Stimulated activated naive CD8-positive, alpha-beta T cell treated with anti-CD3 and anti-CD28 coated beads, Interleukin-15, amount 100 ng/mL, for 72 hours (primary cell): ENCODE results near the gene GALT.
A peak's percentile ranks its signal among the peaks of the same experiment; 100 is the strongest.

Experiments used
- ATAC-seq: fragments of 150-1000 bp; cut with Tn5 transposase; 2 replicates; pipeline ENCODE4 v1.10.0; 2021; ENCODE audit warnings: mild to moderate bottlenecking, moderate library complexity
- DNase-seq, 2 donors: peaks; one replicate each; pipeline ENCODE4 v3.0.0; 2021 to 2022
- H3K27ac Mint-ChIP-seq, 2 donors: one replicate each; pipeline ENCODE4 v1.8.0; 2022; ENCODE audit warnings: mild to moderate bottlenecking in 2 of 2, mixed read lengths in 2 of 2, moderate library complexity in 2 of 2
- H3K27me3 Mint-ChIP-seq: one replicate; pipeline ENCODE4 v1.8.0; 2022; ENCODE audit warnings: mixed read lengths
- H3K4me1 Mint-ChIP-seq: one replicate; pipeline ENCODE4 v1.8.0; 2022; ENCODE audit warnings: mild to moderate bottlenecking, mixed read lengths
- H3K4me3 Mint-ChIP-seq, 2 donors: one replicate each; pipeline ENCODE4 v1.8.0; 2022; ENCODE audit warnings: mild to moderate bottlenecking in 2 of 2, mixed read lengths in 2 of 2, moderate library complexity in 1 of 2
- H3K9me3 Mint-ChIP-seq, 2 donors: one replicate each; pipeline ENCODE4 v1.8.0; 2022; ENCODE audit warnings: mixed read lengths in 2 of 2

Gene GALT

DNA sequence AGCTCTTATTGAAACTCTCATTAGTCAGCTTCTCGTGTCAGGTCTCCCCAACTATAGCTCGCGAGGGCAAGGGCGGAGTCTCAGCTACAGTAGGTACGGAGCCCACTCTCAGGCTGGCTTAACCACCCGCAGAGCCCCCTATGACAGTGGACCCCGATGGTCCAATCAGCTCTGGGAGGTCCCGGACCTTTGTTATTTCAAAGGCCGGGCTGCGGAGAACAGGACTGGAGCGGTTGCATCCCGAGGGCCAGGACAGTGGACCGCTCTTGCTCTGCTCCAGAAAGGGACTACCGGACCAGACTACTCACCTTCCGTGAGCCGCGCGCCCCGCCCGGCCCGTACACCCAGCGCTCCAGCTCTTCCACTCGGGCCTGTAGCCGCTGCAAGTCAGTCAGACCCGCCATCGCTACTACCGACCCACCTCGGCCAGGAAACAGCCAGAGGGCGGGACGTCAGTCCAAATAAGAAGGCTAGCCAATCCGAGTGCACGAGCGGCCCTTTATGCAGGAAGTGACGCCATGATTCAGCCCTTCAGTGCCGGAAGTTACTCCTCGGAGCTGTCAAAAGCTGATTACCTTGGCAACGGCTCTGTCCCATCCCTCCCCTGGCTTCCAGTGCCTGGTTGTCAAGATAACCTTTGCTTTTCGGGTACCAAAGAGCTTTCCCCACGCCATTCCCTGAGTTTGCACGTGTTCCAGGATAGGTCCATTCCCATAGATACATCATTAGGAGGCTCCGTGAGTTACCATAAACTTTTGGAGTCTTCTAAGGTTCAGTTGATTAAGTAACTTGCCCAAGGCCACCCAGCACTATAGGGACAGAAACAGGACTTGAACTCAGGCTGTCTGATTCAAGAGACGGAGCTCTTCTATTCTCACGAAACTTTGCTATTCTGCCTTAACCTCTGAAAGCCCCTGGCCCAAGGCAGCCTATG lies 26.1 kb upstream of the GALT start, which contains the start of gene DCTN3:
TSS of gene DCTN3 (minus strand) at position 435 of the 934 bp plus-strand sequence. CDS start at position 404, 31 bp downstream.
- peaks cover 40% of the 10 kb centered on the region for H3K27me3 Mint-ChIP-seq
- DNase-seq (peak; percentile 85 to 93), ATAC-seq (peak; percentile 97)
- H3K27ac Mint-ChIP-seq = peak within 1 kb of the TSS; percentile 93 to 96
- peak within 1 kb of the TSS; percentile 90 to 98 for H3K4me3 Mint-ChIP-seq
- peaks cover 35% of the 10 kb centered on the region for H3K4me1 Mint-ChIP-seq
- no peaks in the 10 kb centered on the region for H3K9me3 Mint-ChIP-seq

DNA sequence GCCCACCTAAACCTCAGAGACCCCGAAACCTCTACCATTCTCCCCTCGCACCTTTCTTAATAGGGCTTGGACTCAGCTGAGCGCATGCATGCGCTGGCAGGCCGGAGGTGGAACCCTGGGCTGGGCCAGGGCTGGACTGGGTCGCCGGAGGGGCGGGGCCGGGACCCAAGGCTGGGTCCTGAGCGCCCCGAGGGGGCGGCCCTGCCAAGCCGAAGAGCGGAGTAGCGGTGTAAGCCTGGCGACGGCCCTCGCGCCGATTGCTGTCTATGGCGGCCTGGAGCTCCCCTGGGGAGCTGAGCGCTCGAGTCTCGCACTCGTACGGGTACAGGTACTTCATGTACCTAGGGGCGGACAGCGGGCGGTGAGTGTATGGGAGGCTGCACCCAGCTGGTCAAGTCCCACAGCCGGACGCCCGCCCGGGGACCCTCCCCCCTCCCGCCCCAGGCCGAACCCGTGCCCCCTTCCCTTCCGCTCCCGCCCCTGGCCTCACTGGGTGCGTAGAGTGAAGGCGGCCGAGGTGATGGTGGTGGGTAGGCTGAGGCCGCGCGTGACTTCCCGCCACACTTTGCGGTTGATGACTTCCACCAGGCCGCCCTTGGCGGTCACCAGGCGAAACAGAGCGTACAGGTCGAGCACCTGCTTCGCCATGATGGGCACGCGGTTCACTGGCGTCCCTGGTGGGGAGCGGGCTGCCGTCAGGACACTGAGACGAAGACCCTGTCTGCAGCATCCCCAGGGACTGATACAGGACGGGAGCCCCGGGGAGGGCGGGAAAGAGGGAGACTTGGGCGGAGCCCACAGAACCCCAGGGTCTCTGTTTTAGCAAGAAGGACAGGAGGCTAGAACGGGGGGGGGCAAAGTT lies 22.9 kb upstream of the GALT start:
- DNase-seq = peak in 1 of 2 donors; percentile 27
- no peak overlapping the region for H3K27ac Mint-ChIP-seq
- H3K4me3 Mint-ChIP-seq = peak overlapping the region; percentile 54 to 65
- ATAC-seq = peak; percentile 13
- H3K27me3 Mint-ChIP-seq = peaks cover 73% of the 10 kb centered on the region
- peaks cover 43% of the 10 kb centered on the region for H3K4me1 Mint-ChIP-seq
- no peaks in the 10 kb centered on the region for H3K9me3 Mint-ChIP-seq

DNA sequence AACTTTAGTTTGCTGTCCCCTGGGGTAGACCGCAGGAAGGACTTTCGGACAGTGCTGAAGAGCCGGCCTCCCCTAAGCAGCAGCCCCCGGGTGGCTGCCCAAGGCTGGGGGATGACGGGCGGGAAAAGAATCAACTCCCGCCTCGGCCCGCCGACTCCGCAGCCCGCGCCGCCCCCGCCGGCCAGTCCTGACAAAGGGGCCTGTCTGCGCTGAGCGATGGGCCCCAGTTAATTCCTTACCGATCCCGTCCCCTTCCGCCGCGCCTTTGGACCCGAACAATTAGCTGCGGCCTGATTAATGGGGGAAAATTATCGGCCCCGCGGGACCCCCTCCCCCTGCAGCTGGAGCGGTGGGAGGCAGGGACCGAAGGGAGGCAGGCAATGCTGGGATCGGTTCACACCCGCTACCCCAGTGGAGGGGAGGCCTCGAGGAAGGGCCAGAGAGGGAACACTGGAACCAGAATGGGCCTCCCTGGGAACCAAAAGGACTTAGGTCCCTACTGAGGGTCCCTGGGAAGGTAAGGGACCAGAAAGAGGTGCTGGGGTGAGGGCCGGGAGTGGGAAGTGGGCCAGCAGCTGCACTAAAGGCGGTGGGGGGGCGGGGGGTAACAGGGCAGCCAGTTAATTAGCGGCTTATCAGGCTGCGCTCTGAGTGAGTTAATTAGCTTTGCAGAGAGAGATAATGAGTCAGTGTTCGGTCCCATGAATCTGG lies 21.8 kb upstream of the GALT start:
- no peak for DNase-seq
- ATAC-seq = no peak
- no peaks in the 10 kb centered on the region for H3K9me3 Mint-ChIP-seq
- H3K27me3 Mint-ChIP-seq = peaks cover 83% of the 10 kb centered on the region
- no peak overlapping the region for H3K27ac Mint-ChIP-seq
- H3K4me1 Mint-ChIP-seq = peaks cover 44% of the 10 kb centered on the region
- H3K4me3 Mint-ChIP-seq = no peak overlapping the region

DNA sequence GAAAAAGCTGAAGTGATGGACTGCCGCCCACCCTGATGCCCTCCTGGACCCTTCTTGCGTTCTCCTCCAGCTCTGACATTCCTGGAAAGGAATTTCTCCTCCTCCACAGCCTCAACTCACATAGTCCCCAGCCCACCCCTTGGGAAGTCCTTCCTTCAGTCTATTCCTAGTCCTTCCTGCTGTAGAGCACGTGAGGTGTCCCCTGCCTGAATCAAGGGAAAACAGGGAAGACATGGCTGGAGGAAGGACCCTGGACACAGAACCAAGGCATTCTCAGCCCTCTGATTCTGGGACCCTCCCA lies 21.3 kb upstream of the GALT start:
- H3K4me1 Mint-ChIP-seq = peaks cover 40% of the 10 kb centered on the region
- H3K27ac Mint-ChIP-seq = no peak overlapping the region
- ATAC-seq (no peak), DNase-seq (no peak)
- peaks cover 88% of the 10 kb centered on the region for H3K27me3 Mint-ChIP-seq
- H3K9me3 Mint-ChIP-seq = no peaks in the 10 kb centered on the region
- no peak overlapping the region for H3K4me3 Mint-ChIP-seq

DNA sequence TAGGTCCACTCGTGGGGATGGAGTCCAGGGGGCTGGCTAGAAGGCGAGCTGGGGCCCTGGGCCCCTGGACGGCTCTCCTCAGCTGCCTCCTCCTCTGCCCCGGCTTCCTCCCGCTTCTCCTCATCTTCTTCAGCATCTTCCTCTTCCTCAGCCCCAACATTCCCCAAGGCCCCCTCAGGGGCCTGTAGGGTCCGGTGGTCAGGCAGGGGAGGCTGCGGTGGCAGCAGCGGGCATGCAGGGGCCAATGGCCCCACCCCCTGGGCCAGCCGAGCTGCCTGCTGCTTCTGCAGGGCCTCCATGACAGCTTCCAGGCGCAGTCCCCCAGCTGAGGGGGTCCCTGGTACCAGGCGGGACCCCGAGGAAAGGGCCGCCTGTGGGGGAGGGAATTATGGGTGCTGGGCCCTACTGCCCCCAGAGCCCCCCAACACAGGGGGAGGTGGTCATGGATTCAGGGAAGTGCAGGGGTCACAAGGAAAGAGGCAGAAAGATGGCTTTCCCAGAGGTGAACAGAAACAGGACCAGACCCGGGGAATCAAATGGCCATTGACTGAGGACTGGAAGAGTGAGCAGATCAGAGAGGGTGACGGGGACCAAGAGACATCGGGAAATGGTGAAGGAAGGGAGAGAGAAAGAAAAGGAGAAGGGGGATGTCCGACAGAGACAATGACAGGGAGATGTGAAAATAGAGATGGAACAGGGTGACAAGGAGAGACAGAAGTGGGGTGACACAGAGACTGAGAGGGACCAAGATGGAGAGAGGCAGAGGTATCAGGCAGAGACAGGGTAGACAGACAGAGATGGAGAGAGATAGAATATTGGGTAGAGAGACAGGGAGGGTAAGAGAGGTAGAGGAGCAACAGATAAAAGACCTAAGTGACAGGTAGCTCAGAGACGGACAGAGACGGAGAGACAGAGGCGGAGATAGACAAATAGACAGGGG lies 18.5 kb upstream of the GALT start:
- peak; percentile 5 for ATAC-seq
- H3K4me1 Mint-ChIP-seq = peaks cover 27% of the 10 kb centered on the region
- no peaks in the 10 kb centered on the region for H3K9me3 Mint-ChIP-seq
- H3K4me3 Mint-ChIP-seq = peak overlapping the region; percentile 79 to 84
- no peak for DNase-seq
- H3K27ac Mint-ChIP-seq = peak overlapping the region in 1 of 2 donors; percentile 29
- H3K27me3 Mint-ChIP-seq = peaks cover 78% of the 10 kb centered on the region

DNA sequence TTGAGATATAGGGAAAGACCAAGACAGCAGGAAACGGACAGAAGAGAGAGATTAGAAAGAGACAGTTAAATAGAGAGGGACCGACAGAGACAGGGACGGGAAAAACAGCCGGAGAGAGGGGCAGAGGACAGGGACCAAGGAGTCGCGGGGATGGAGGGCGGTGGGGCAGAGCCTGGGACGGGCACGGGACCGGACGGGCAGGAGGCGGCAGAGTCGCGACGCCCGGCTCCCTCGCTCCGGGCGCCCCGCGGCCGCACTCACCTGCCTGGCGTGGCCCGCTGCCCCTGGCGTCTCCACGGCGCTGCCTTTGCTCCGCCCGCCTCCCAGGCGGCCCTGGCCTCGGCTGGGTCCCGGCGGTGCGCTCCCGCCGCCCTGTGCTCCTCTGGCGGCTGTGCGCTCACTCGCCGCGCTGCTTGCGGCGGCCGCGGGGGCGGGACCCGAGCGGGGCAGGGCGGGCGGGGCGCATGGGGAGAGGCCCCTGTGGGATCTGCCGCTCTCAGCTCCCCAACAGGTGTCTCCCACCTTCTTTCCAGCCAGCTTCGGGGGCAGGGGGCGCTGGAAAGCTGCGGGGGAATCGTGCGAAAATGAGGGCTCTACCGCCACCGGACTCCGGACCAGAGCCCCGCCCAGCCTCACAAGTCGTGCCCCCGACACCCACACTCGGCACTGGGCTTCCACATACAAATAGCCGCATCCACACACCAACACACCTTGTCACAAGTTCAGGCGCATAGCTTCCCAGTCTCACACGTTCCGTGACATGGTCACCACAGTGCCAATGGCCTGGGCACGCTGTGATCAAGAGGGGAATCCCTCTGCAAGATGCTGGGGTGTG lies 17.6 kb upstream of the GALT start, which contains the start of gene ARID3C:
TSS of gene ARID3C (minus strand) at position 411 of the 835 bp plus-strand sequence. CDS start 1,052 bp downstream, outside the sequence.
- Mint-ChIP-seq H3K4me1 (peaks cover 24% of the 10 kb centered on the region), H3K27me3 (peaks cover 70% of the 10 kb centered on the region), H3K4me3 (peak within 1 kb of the TSS; percentile 81 to 84), H3K27ac (peak within 1 kb of the TSS in 1 of 2 donors; percentile 83), H3K9me3 (no peaks in the 10 kb centered on the region)
- DNase-seq (peak in 1 of 2 donors; percentile 38), ATAC-seq (peak; percentile 78)

DNA sequence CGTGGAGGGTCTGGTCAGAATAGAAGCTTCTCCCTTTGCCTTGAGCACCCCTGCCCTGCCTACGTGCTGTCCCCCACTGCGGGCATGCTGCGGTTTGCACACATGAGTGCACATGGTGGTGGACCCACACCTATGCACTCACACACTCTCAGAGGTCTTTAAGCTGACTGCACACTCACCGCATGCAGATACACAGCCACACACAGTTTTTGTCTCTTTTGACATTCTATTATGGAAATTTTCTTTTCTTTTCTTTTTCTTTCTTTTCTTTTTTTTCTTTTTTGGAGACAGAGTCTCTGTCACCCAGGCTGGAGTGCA lies 17.0 kb upstream of the GALT start:
- DNase-seq (no peak), ATAC-seq (no peak)
- H3K27ac Mint-ChIP-seq = no peak overlapping the region
- H3K27me3 Mint-ChIP-seq = peaks cover 65% of the 10 kb centered on the region
- no peaks in the 10 kb centered on the region for H3K9me3 Mint-ChIP-seq
- peaks cover 27% of the 10 kb centered on the region for H3K4me1 Mint-ChIP-seq
- peak overlapping the region; percentile 81 for H3K4me3 Mint-ChIP-seq

DNA sequence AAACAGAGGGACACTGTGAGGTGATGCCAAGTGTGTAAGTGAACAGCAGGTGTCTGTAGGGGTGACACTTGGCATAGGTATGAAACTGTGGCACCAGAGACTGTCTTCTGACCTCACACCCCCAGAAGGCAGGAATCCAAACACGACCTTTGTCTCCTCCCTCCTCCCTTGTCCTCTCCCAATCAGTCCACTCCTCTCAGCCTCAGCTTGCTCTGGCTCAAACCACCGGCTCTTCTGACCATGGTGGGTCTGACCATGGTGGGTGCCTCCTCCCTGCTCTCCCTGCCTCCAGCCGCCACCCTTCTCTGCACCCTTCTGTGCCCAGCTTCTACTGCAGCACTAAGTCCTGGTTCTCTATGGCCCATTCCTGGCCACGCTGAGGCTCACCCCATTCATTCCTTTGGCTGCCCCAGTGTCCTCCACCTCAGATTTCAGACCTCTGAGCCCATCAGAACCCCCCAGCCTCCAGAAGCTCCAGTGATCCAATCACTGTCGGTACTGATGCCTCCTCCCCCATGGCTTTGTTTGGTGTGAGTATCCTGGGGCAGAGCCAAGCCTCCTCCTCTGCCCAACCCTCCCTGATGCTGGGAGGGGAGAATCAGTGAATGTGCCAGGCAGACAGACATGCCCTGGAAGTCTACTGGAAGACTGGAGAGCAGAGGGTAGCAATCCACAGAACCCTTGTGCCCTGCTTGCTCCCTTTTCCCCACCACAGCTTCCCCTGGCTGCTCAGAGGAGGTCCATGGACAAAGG lies 15.9 kb upstream of the GALT start:
- peaks cover 54% of the 10 kb centered on the region for H3K27me3 Mint-ChIP-seq
- peak overlapping the region; percentile 12 to 14 for H3K4me3 Mint-ChIP-seq
- no peaks in the 10 kb centered on the region for H3K9me3 Mint-ChIP-seq
- DNase-seq (no peak), ATAC-seq (no peak)
- no peak overlapping the region for H3K27ac Mint-ChIP-seq
- peaks cover 39% of the 10 kb centered on the region for H3K4me1 Mint-ChIP-seq

DNA sequence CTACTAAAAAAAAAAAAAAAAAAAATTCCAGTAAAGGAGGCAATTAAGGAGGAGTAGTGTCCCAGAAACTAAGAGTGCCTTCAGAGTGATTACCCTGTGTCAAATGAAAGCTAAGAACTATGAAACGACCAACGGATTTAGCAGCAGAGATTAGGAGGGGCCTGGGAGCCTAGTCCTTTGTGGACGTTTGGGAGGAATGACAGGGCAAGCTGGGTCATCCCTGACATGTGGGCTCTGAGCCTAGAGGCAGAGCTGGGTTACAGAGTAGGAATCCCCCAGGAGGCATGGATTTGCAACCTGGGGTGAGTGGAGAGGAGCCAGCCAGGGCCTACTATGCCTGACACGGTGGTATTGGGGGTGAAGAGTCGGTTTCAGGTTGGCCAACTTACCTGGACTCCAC lies 13.3 kb upstream of the GALT start:
- H3K4me1 Mint-ChIP-seq = peaks cover 53% of the 10 kb centered on the region

DNA sequence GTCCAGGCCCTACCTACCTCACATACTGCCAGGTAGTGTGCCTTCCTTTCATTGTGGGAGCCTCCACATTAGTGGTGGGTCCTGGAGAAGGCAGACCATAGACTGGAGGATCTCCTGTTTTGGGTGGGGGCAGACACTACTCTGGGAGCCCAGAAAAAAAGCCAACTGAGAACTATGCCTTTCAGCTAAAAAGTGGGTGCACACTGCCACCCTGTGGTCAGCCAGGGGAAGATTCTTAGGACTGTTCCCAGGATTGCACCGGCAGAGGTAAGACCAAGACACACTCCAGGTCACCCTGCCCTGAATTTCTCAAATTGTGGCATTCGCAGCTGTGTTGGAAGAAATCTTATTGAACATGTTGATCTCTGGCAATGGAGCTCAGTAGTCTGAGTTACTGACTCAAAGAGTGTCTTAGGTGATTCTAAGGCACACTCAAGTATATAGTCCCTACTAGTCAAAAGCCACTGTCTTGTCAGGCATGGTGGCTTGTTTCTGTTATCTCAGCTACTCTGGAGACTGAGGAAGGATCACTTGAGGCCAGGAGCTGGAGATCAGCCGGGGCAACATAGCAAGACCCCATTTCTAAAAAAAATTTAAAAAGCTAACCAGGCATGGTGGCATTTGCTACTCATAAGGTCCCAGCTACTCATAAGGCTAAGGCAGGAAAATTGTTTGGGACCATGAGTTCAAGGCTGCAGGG lies 12.5 kb upstream of the GALT start:
- DNase-seq (peak; percentile 65 to 73), ATAC-seq (peak; percentile 37)
- peaks cover 20% of the 10 kb centered on the region for H3K27me3 Mint-ChIP-seq
- H3K9me3 Mint-ChIP-seq = no peaks in the 10 kb centered on the region
- no peak overlapping the region for H3K4me3 Mint-ChIP-seq
- peak overlapping the region in 1 of 2 donors; percentile 4 for H3K27ac Mint-ChIP-seq
- H3K4me1 Mint-ChIP-seq = peaks cover 54% of the 10 kb centered on the region

More for the DNA sequence above, 13.3 kb upstream of the GALT start:
- no peak overlapping the region for H3K4me3 Mint-ChIP-seq
- DNase-seq (no peak), ATAC-seq (no peak)
- no peak overlapping the region for H3K27ac Mint-ChIP-seq
- H3K9me3 Mint-ChIP-seq = no peaks in the 10 kb centered on the region
- peaks cover 28% of the 10 kb centered on the region for H3K27me3 Mint-ChIP-seq

DNA sequence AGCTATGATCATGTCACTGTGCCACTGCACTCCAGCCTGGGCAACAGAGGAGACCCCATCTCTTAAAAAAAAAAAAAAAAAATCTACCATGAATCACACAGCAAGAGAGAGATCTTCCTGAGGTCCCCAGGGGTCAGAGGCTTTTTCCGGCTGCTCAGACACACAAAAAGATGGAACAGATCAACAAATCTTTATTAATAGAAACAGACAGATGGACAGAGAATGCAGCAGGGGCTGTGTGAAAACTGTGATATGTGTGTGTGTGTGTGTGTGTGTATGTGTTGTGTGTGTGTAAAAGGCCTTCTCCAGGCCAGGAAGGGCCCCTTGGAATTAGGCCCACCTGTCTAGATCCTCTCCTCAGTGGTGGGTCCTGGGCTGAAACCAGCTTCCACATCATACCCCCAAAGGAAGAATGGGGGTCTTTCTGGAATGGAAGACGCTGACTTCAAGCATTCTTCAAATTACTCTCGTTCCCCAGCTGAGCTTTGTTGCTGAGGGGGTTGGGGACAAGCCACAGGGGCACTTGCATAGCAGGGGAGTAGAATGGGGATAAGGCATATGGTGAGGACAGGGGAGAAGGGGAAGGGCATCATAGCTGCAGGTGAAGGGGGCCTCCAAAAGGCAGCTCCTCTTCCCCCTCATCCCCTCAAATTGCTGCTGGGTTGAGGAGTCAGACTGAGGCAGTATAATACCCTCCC lies 11.8 kb upstream of the GALT start:
- no peaks in the 10 kb centered on the region for H3K9me3 Mint-ChIP-seq
- ATAC-seq (no peak), DNase-seq (no peak)
- H3K27ac Mint-ChIP-seq = no peak overlapping the region
- H3K4me1 Mint-ChIP-seq = peaks cover 47% of the 10 kb centered on the region
- no peak overlapping the region for H3K4me3 Mint-ChIP-seq
- peaks cover 13% of the 10 kb centered on the region for H3K27me3 Mint-ChIP-seq

DNA sequence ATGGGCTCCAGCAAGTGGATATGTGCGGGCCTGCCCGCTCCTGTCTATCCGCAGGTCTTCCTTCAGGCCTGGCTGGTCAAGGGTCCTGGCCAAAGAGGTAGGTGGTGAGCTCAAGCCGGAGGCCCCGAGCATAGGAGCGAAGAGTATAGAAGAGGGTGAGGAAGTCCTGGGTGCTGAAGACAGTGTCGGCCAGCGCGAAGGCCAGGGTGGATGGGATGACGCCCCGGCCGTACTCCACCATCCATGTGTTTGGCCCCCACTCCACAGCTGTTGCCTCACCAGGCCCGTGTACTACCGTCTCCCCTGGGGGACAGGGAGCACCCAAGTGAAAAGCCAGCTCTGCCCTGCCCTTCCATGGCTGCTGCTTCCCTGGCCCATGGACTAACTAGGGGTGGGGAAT lies 10.9 kb upstream of the GALT start:
- peak overlapping the region; percentile 74 to 92 for H3K4me3 Mint-ChIP-seq
- H3K27ac Mint-ChIP-seq = no peak overlapping the region
- ATAC-seq (no peak), DNase-seq (no peak)
- H3K9me3 Mint-ChIP-seq = no peaks in the 10 kb centered on the region
- H3K4me1 Mint-ChIP-seq = peaks cover 47% of the 10 kb centered on the region
- H3K27me3 Mint-ChIP-seq = peaks cover 4% of the 10 kb centered on the region
